HepG2 (cell line): Measurements from ENCODE around the gene TSHZ2. TPM values are rescaled to one million over a fixed set of nuclear protein-coding genes. Genes with fewer than 3 reads are reported as not detected.

ENCODE experiments used
- ATAC-seq: fragments of 200-7000 bp; cut with Tn5 transposase; 3 replicates; pipeline ENCODE4 v1.9.1; 2020; ENCODE audit warnings: mild to moderate bottlenecking, moderate library complexity
- BruUV-seq: library from RNA; stranded (reverse); fragments of 400-500 nt; replicated peaks from 2 replicates; lab custom pipeline; 2021; lab: Mats Ljungman, UMichigan
- CTCF ChIA-PET: fragments of 300-600 bp; formaldehyde crosslinking; extraction: SDS; loops from one replicate; lab custom pipeline; 2021; ENCODE audit warnings: low total read pairs, inconsistent platforms, low intra/inter-chr PET ratio; lab: Yijun Ruan, JAX
- POLR2A ChIA-PET: fragments of 350-600 bp; sonication (Branson Sonifier 250); formaldehyde crosslinking; loops from one replicate; lab custom pipeline; 2020; ENCODE audit warnings: antibody characterized with exemption, inconsistent platforms; lab: Yijun Ruan, JAX
- DNase-seq: peaks from one replicate; pipeline ENCODE4 v3.0.0-alpha.2; 2015; ENCODE audit warnings: low spot score
- FAIRE-seq: peaks from 3 replicates; lab custom pipeline; 2011; peaks lifted over from hg19 to GRCh38; lab: Jason Lieb, UNC
- H2AFZ ChIP-seq: one replicate; pipeline ENCODE4 v1.6.1; 2011; ENCODE audit warnings: low read length, inconsistent platforms
- H3K27ac ChIP-seq: fragments of 300-600 bp; 3 replicates; pipeline ENCODE4 v1.8.0; 2011; ENCODE audit warnings: mixed run types, mild to moderate bottlenecking, mixed read lengths, low read length, inconsistent platforms; ENCODE audit not compliant: insufficient read depth; ENCODE audit errors: extremely low read length
- H3K27me3 ChIP-seq, 2 experiments: fragments of 200-600 bp in 1 of 2; 2 replicates in 1 of 2; 3 replicates in 1 of 2; pipeline versions ENCODE4 v1.6.0 to v1.8.0; 2011; ENCODE audit warnings: low read length in 2 of 2, mild to moderate bottlenecking in 2 of 2, moderate library complexity in 2 of 2, inconsistent platforms in 1 of 2; ENCODE audit not compliant: insufficient read depth in 2 of 2, control insufficient read depth in 1 of 2
- H3K36me3 ChIP-seq, 2 experiments: fragments of 200-600 bp in 1 of 2; replicated peaks in 1 of 2; 2 replicates in 1 of 2; 3 replicates in 1 of 2; pipeline versions ENCODE4 v1.5.1 to v1.8.0; 2011; ENCODE audit warnings: low read length in 2 of 2, inconsistent platforms in 1 of 2; ENCODE audit not compliant: insufficient read depth in 2 of 2, control insufficient read depth in 1 of 2
- H3K4me1 ChIP-seq: 2 replicates; pipeline ENCODE4 v1.5.1; 2012; ENCODE audit warnings: low read length, inconsistent platforms; ENCODE audit not compliant: insufficient read depth
- H3K4me2 ChIP-seq: 2 replicates; pipeline ENCODE4 v1.6.0; 2011; ENCODE audit warnings: low read depth, low read length, inconsistent platforms
- H3K4me3 ChIP-seq, 3 experiments: fragments of 200-600 bp in 1 of 3; sonication (generic), shearing (Covaris generic) in 1 of 3; replicated peaks in 1 of 3; 2 replicates each; pipeline ENCODE4 v1.5.1; 2011 to 2016; ENCODE audit warnings: low read length in 3 of 3, inconsistent platforms in 2 of 3, low read depth in 2 of 3, mild to moderate bottlenecking in 2 of 3, control low read depth in 1 of 3, mixed read lengths in 1 of 3; ENCODE audit not compliant: insufficient read depth in 1 of 3
- H3K79me2 ChIP-seq: one replicate; pipeline ENCODE4 v1.6.1; 2011; ENCODE audit warnings: low read length, inconsistent platforms; ENCODE audit not compliant: insufficient read depth
- H3K9ac ChIP-seq: 2 replicates; pipeline ENCODE4 v1.6.0; 2011; ENCODE audit warnings: mild to moderate bottlenecking, low read depth, low read length, inconsistent platforms; ENCODE audit not compliant: insufficient read depth
- H3K9me3 ChIP-seq: 2 replicates; pipeline ENCODE4 v1.5.1; 2012; ENCODE audit warnings: mild to moderate bottlenecking, low read length
- H4K20me1 ChIP-seq: 2 replicates; pipeline ENCODE4 v1.6.0; 2011; ENCODE audit warnings: inconsistent platforms, mild to moderate bottlenecking, low read length, moderate library complexity; ENCODE audit not compliant: insufficient read depth
- HCFC1 ChIP-seq: fragments of 150-350 bp; IDR thresholded peaks from 2 replicates; pipeline ENCODE4 v1.6.1; 2014; ENCODE audit warnings: low read depth, low read length
- HNRNPH1 ChIP-seq: fragments of 200-400 bp; formaldehyde crosslinking; optimal IDR thresholded peaks from 2 replicates; pipeline ENCODE3; 2017; ENCODE audit warnings: mild to moderate bottlenecking, low read depth, low read length
- PCBP2 ChIP-seq: fragments of 200-400 bp; formaldehyde crosslinking; optimal IDR thresholded peaks from 2 replicates; pipeline ENCODE3; 2018; ENCODE audit warnings: low read length, low read depth; ENCODE audit not compliant: poor library complexity, severe bottlenecking
- RAD51 ChIP-seq: fragments of 450-650 bp; IDR thresholded peaks from 2 replicates; pipeline ENCODE4 v1.6.1; 2016; ENCODE audit warnings: borderline replicate concordance
- SMAD1 ChIP-seq: sonication (generic); formaldehyde crosslinking; IDR thresholded peaks from 2 replicates; pipeline ENCODE4 v1.4.0; 2020; ENCODE audit warnings: missing genetic modification reagents, low read depth, mild to moderate bottlenecking, borderline replicate concordance
- SP1 ChIP-seq, 2 experiments: fragments of 450-650 bp in 1 of 2; sonication (generic) in 1 of 2; formaldehyde crosslinking in 1 of 2; IDR thresholded peaks; 2 replicates each; pipeline versions ENCODE4 v1.4.0 to v1.6.1; 2016 to 2020; ENCODE audit warnings: missing genetic modification reagents in 1 of 2
- SP2 ChIP-seq: sonication (generic); formaldehyde crosslinking; IDR thresholded peaks from 2 replicates; pipeline ENCODE4 v1.5.1; 2020; ENCODE audit warnings: mild to moderate bottlenecking, missing genetic modification reagents
- ZNF431 ChIP-seq: sonication (generic); formaldehyde crosslinking; IDR thresholded peaks from 2 replicates; pipeline ENCODE4 v1.9.0; 2022; ENCODE audit warnings: missing genetic modification reagents, low read depth, mild to moderate bottlenecking, borderline replicate concordance
- ZNF558 ChIP-seq: sonication (generic); formaldehyde crosslinking; IDR thresholded peaks from 2 replicates; pipeline ENCODE4 v1.9.0; 2022; ENCODE audit warnings: mild to moderate bottlenecking, missing genetic modification reagents, borderline replicate concordance
- ZNF570 ChIP-seq: sonication (generic); formaldehyde crosslinking; IDR thresholded peaks from 2 replicates; pipeline ENCODE4 v1.4.0; 2020; ENCODE audit warnings: mild to moderate bottlenecking, missing genetic modification reagents, borderline replicate concordance
- ZNF652 ChIP-seq: IDR thresholded peaks from 2 replicates; pipeline ENCODE4 v1.6.1; 2016; ENCODE audit warnings: low read depth, borderline replicate concordance
- WGBS: methylation state at CpG from one replicate; pipeline ENCODE4 v1.1.6; 2017; ENCODE audit warnings: low lambda C conversion rate; 5-methylcytosine and 5-hydroxymethylcytosine counted together
- in situ Hi-C: cut with HindIII; loops from 2 replicates; pipeline ENCODE4 v1.10.0; 2017; ENCODE audit warnings: low pct_unique_long_range_greater_than_20kb; ENCODE audit not compliant: extremely low pct_ligation_motif_present
- intact Hi-C: fragments of 100-400 bp; cut with micrococcal nuclease; formaldehyde crosslinking; loops from one replicate; pipeline ENCODE4 v1.10.0; 2022; ENCODE audit not compliant: unreplicated experiment
- polyA plus RNA-seq, 8 experiments: library from polyadenylated mRNA; depleted of rRNA in 3 of 8; stranded (reverse) in 7 of 8; unstranded in 1 of 8; fragments of >200 nt; fragmentation: Illumina TruSeq in 4 of 8; extraction: Trizol in 4 of 8; gene quantifications; 2 replicates each; pipeline versions ENCODE4 v1.2.1 to v1.2.3, GENCODE V29; 2011 to 2016; ENCODE audit warnings: low read depth in 4 of 8, missing spikeins in 1 of 8, mixed read lengths in 1 of 8; ENCODE audit not compliant: insufficient read depth in 1 of 8
- total RNA-seq, 5 experiments: library from RNA; depleted of rRNA; stranded (reverse); fragments of >200 nt; fragmentation: Illumina TruSeq; extraction: Trizol; gene quantifications; 2 replicates each; pipeline ENCODE4 v1.2.3, GENCODE V29; 2016; ENCODE audit warnings: low read depth in 1 of 5
- TF ChIP-seq, protein P1 (sequence below): sonication (generic); formaldehyde crosslinking; IDR thresholded peaks from 2 replicates; pipeline ENCODE4 v1.4.0; 2020; ENCODE audit warnings: missing genetic modification reagents, borderline replicate concordance
- TF ChIP-seq, protein P2 (sequence below): IDR thresholded peaks from 2 replicates; pipeline ENCODE4 v1.6.1; 2016; ENCODE audit warnings: mild to moderate bottlenecking, missing biosample characterization, missing genetic modification reagents

The TSHZ2 gene
- total and polyA plus RNA-seq, 2 of the 13 experiments (the other 11 are each of a cell fraction or from before 2014, with no cell fraction given), result 0.01 TPM; not detected in 1

DNA sequence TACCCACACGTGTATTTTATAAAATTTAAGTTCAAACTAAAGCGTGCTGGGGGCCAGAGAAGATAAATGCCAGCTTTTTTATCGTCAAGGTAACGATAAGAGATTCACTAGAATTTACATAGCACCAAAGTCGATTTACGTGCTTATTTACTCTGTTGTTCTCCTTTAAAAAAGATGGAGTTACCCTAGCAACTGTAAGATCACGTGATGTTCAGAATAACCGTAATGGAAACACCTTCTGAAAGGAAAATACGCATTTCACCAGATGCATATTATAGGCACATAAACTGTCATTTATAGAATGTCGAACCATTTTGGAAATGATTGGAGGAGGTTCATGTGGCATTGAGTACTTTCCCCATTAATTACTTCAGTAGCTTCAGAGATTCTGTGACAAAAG is 207.6 kb downstream of the TSHZ2 start:
- in situ Hi-C loops, result no loop called here
- 17% methylated on average over 10 of the region's 10 CpGs for WGBS
- no peak overlapping the region for H2AFZ ChIP-seq
- peak; percentile 76 for TF ChIP-seq RAD51
- TF ChIP-seq SMAD1, result no peak
- TF ChIP-seq, all 625 proteins: peak for 1
- intact Hi-C loops, result no loop called here
- Histone ChIP-seq H3K4me1 (no peaks in the 10 kb centered on the region), H3K4me3 (no peak overlapping the region), H3K27me3 (no peaks in the 10 kb centered on the region; a peak in 2 of 5 replicates), H3K9me3 (no peaks in the 10 kb centered on the region), H3K9ac (no peak overlapping the region), H3K36me3 (no peaks in the 10 kb centered on the region), H3K27ac (no peak overlapping the region), H3K4me2 (no peak overlapping the region), H3K79me2 (no peaks in the 10 kb centered on the region), H4K20me1 (no peaks in the 10 kb centered on the region)
- DNase-seq (no peak), ATAC-seq (no peak), FAIRE-seq (no peak)
- ChIA-PET POLR2A (no interaction called here), CTCF (no interaction called here)
- BruUV-seq, result no TSS peak

DNA sequence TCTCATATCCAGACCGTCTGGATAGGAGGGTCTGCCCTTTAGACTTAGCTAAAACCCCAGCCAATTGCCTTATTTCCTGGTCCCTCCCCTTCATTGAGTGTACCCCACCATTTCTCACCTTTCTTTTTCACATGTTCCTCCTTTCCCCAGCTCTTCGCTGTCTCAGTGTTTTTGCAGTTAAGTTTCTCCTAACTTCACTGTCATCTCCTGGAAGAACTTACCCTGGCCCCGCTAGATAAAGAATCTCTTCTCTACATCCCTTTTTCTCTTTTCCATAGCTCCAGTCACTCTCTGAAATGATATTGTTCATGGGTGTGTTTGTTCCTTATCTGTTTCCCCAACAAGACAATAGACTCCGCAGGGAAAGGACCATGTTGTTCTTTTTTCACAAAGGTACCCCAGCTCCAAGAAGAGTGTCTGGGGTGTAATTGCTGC is 208.8 kb downstream of the TSHZ2 start:
- Histone ChIP-seq H3K4me1 (no peaks in the 10 kb centered on the region), H3K9ac (no peak overlapping the region), H3K4me3 (no peak overlapping the region), H4K20me1 (no peaks in the 10 kb centered on the region), H3K4me2 (no peak overlapping the region), H3K79me2 (no peaks in the 10 kb centered on the region), H3K36me3 (no peaks in the 10 kb centered on the region), H2AFZ (no peak overlapping the region), H3K9me3 (no peaks in the 10 kb centered on the region), H3K27ac (no peak overlapping the region), H3K27me3 (no peaks in the 10 kb centered on the region; a peak in 2 of 5 replicates)
- ATAC-seq (no peak), FAIRE-seq (no peak), DNase-seq (no peak)
- CTCF ChIA-PET, result no interaction called here
- POLR2A ChIA-PET, result interaction anchor here (1.1 kb wide), 1 partner anchor 36 kb away, joined by 3 read pairs; no protein-coding TSS in a partner anchor
- in situ Hi-C loops, result no loop called here
- intact Hi-C loops, result no loop called here
- no TSS peak for BruUV-seq
- 42% methylated on average over 4 of the region's 4 CpGs for WGBS
- TF ChIP-seq, protein P1, sequence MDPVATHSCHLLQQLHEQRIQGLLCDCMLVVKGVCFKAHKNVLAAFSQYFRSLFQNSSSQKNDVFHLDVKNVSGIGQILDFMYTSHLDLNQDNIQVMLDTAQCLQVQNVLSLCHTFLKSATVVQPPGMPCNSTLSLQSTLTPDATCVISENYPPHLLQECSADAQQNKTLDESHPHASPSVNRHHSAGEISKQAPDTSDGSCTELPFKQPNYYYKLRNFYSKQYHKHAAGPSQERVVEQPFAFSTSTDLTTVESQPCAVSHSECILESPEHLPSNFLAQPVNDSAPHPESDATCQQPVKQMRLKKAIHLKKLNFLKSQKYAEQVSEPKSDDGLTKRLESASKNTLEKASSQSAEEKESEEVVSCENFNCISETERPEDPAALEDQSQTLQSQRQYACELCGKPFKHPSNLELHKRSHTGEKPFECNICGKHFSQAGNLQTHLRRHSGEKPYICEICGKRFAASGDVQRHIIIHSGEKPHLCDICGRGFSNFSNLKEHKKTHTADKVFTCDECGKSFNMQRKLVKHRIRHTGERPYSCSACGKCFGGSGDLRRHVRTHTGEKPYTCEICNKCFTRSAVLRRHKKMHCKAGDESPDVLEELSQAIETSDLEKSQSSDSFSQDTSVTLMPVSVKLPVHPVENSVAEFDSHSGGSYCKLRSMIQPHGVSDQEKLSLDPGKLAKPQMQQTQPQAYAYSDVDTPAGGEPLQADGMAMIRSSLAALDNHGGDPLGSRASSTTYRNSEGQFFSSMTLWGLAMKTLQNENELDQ, result no peak
- TF ChIP-seq HNRNPH1 (no peak), PCBP2 (no peak), HCFC1 (no peak), ZNF652 (no peak), SP2 (no peak), ZNF558 (CRISPR knock-in tag) (no peak), ZNF431 (CRISPR knock-in tag) (no peak), SP1 (IDR thresholded peaks at IDR 0.05) (no peak), SP1 (CRISPR knock-in tag; IDR thresholded peaks at IDR 0.05) (no peak), ZNF570 (CRISPR knock-in tag) (no peak)
- TF ChIP-seq, protein P2, sequence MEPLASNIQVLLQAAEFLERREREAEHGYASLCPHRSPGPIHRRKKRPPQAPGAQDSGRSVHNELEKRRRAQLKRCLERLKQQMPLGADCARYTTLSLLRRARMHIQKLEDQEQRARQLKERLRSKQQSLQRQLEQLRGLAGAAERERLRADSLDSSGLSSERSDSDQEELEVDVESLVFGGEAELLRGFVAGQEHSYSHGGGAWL (CRISPR knock-in tag), result no peak
